Measurements from ENCODE around the gene GTPBP1.

Gene GTPBP1

DNA sequence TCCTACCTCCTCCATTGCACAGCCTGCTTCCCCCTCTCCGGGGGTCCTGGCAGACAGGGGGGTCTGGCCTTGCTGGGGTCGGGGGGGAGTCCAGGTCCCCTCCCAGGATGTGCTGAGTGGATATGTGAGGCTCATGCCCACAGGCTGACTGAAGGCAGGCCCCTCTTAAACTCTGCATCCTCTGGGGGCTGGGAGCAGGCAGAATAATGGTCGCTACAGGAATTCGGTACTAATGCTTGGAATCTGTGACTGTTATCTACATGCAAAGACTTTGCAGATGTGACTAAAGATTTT lies 51.7 kb downstream of the GTPBP1 start:
- no peak overlapping the region for H2BK5ac ChIP-seq (ENCODE audit: low read length)
- H3K23ac ChIP-seq (ENCODE audit: low read depth, low read length, poor library complexity), result no peak overlapping the region
- H3K79me1 ChIP-seq (ENCODE audit: low read depth, low read length), result peaks cover 2% of the 10 kb centered on the region
- H3K27ac ChIP-seq (replicated peaks; ENCODE audit: low read length), result no peak overlapping the region
- no peak overlapping the region for H2AFZ ChIP-seq (ENCODE audit: low read length)
- DNase-seq (ENCODE audit: low spot score), result no peak
- peak overlapping the region; percentile 25 for H3K14ac ChIP-seq (ENCODE audit: low read length)
- peaks cover under 1 to 11% of the 10 kb centered on the region in 2 donors for H3K36me3 ChIP-seq (replicated peaks in 1 of 2; ENCODE audit: control insufficient read depth in 2 of 2, insufficient read depth in 2 of 2, low read length in 2 of 2)
- H3K18ac ChIP-seq (ENCODE audit: low read length), result no peak overlapping the region
- H3K4me2 ChIP-seq (ENCODE audit: insufficient read depth, low read length, poor library complexity, severe bottlenecking), result no peak overlapping the region
- peaks cover 0 to 7% (median 2%) of the 10 kb centered on the region in 3 experiments for H3K27me3 ChIP-seq (ENCODE audit: control insufficient read depth in 3 of 3, insufficient read depth in 3 of 3, low read depth in 1 of 3, low read length in 3 of 3)
- H4K8ac ChIP-seq (ENCODE audit: low read depth, low read length), result no peak overlapping the region
- no peak overlapping the region for H2BK120ac ChIP-seq (ENCODE audit: low read depth, low read length)
- H3K9me3 ChIP-seq (replicated peaks in 1 of 2; ENCODE audit: control insufficient read depth in 2 of 2, insufficient read depth in 1 of 2, low read depth in 1 of 2, low read length in 2 of 2), result peaks cover 0 to 2% of the 10 kb centered on the region in 2 donors
- peaks cover 7 to 14% of the 10 kb centered on the region in 2 donors for H3K4me1 ChIP-seq (ENCODE audit: control insufficient read depth in 2 of 2, insufficient read depth in 1 of 2, low read depth in 1 of 2, low read length in 2 of 2)
- no peak overlapping the region for H3K4me3 ChIP-seq (ENCODE audit: low read length in 2 of 2)
- H2BK15ac ChIP-seq (ENCODE audit: low read length), result no peak overlapping the region
- no peak overlapping the region for H3K4ac ChIP-seq (ENCODE audit: low read length)
- WGBS, 2 donors (ENCODE audit: extremely low coverage in 2 of 2, insufficient read length in 2 of 2, insufficient replicate concordance in 1 of 2), result no CpG with 5 or more reads among the region's 4 CpGs
- H3K9ac ChIP-seq (ENCODE audit: low read depth, low read length, poor library complexity), result no peak overlapping the region
- H2AK5ac ChIP-seq (ENCODE audit: low read depth, low read length), result peak overlapping the region; percentile 27
- no peak overlapping the region for H2BK12ac ChIP-seq (ENCODE audit: low read length)
- no peak overlapping the region for H4K91ac ChIP-seq (ENCODE audit: low read depth, low read length, poor library complexity)

DNA sequence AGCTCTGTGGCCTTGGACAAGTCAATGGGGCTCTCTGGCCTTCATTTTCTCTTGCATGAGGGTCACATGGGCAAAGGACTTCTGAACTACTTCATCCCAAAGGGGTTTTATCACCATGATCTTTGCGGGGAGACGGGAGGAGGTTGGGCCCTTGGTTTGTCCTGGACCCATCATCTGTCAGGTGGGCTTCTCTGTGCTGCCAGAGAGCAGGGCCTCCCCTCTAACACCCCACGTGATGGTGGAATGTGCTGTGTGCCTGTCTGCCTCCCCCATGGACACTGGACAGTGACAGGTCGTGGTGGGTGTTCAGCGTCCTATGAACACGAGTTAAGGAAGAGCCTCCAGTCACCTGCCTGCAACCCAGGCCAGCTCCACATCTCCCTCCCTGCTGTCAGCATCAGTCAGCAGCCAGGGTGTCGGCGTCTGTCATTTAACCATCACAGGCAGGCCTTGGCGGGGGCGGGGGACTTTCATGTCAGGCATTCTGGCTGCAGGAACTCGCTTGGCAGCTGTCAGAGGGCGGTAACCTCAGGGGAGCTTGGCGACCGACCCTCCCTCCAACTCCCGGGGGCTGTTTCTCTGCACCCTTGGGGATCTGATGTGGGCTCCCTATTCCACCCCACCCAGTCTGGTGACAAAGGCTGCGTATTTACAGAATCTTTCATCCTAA lies 52.7 kb downstream of the GTPBP1 start:
- H3K14ac ChIP-seq (ENCODE audit: low read length), result no peak overlapping the region
- H2BK120ac ChIP-seq (ENCODE audit: low read depth, low read length), result no peak overlapping the region
- H3K9me3 ChIP-seq (replicated peaks in 1 of 2; ENCODE audit: control insufficient read depth in 2 of 2, insufficient read depth in 1 of 2, low read depth in 1 of 2, low read length in 2 of 2), result peaks cover 0 to 2% of the 10 kb centered on the region in 2 donors
- no peak overlapping the region for H3K9ac ChIP-seq (ENCODE audit: low read depth, low read length, poor library complexity)
- peak overlapping the region; percentile 22 for H2AK5ac ChIP-seq (ENCODE audit: low read depth, low read length)
- DNase-seq (ENCODE audit: low spot score), result no peak
- H3K4me2 ChIP-seq (ENCODE audit: insufficient read depth, low read length, poor library complexity, severe bottlenecking), result no peak overlapping the region
- H2BK12ac ChIP-seq (ENCODE audit: low read length), result no peak overlapping the region
- H2BK15ac ChIP-seq (ENCODE audit: low read length), result no peak overlapping the region
- peaks cover 9 to 20% of the 10 kb centered on the region in 2 donors for H3K4me1 ChIP-seq (ENCODE audit: control insufficient read depth in 2 of 2, insufficient read depth in 1 of 2, low read depth in 1 of 2, low read length in 2 of 2)
- H3K36me3 ChIP-seq (replicated peaks in 1 of 2; ENCODE audit: control insufficient read depth in 2 of 2, insufficient read depth in 2 of 2, low read length in 2 of 2), result peaks cover 0 to 4% of the 10 kb centered on the region in 2 donors
- no peak overlapping the region for H2AFZ ChIP-seq (ENCODE audit: low read length)
- H2BK5ac ChIP-seq (ENCODE audit: low read length), result no peak overlapping the region
- no peak overlapping the region for H3K27ac ChIP-seq (replicated peaks; ENCODE audit: low read length)
- H3K4ac ChIP-seq (ENCODE audit: low read length), result no peak overlapping the region
- no peak overlapping the region for H3K4me3 ChIP-seq (ENCODE audit: low read length in 2 of 2)
- H4K8ac ChIP-seq (ENCODE audit: low read depth, low read length), result no peak overlapping the region
- H3K27me3 ChIP-seq (ENCODE audit: control insufficient read depth in 3 of 3, insufficient read depth in 3 of 3, low read depth in 1 of 3, low read length in 3 of 3), result peaks cover 0 to 7% (median 2%) of the 10 kb centered on the region in 3 experiments
- H3K18ac ChIP-seq (ENCODE audit: low read length), result no peak overlapping the region
- no CpG with 5 or more reads among the region's 16 CpGs for WGBS, 2 donors (ENCODE audit: extremely low coverage in 2 of 2, insufficient read length in 2 of 2, insufficient replicate concordance in 1 of 2)
- no peak overlapping the region for H4K91ac ChIP-seq (ENCODE audit: low read depth, low read length, poor library complexity)
- peaks cover 2% of the 10 kb centered on the region for H3K79me1 ChIP-seq (ENCODE audit: low read depth, low read length)
- H3K23ac ChIP-seq (ENCODE audit: low read depth, low read length, poor library complexity), result peak overlapping the region; percentile 14

- H2BK12ac ChIP-seq (ENCODE audit: low read length), result no peak overlapping the region
- H3K4me2 ChIP-seq (ENCODE audit: insufficient read depth, low read length, poor library complexity, severe bottlenecking), result no peak overlapping the region
- no peak overlapping the region for H3K27ac ChIP-seq (replicated peaks; ENCODE audit: low read length)
- no peak overlapping the region for H4K8ac ChIP-seq (ENCODE audit: low read depth, low read length)
- H2BK15ac ChIP-seq (ENCODE audit: low read length), result no peak overlapping the region
- no CpG with 5 or more reads among the region's 7 CpGs for WGBS, 2 donors (ENCODE audit: extremely low coverage in 2 of 2, insufficient read length in 2 of 2, insufficient replicate concordance in 1 of 2)
- H3K4me1 ChIP-seq (ENCODE audit: control insufficient read depth in 2 of 2, insufficient read depth in 1 of 2, low read depth in 1 of 2, low read length in 2 of 2), result peaks cover 9 to 18% of the 10 kb centered on the region in 2 donors
- H3K9ac ChIP-seq (ENCODE audit: low read depth, low read length, poor library complexity), result no peak overlapping the region
- H3K18ac ChIP-seq (ENCODE audit: low read length), result no peak overlapping the region
- H2BK5ac ChIP-seq (ENCODE audit: low read length), result no peak overlapping the region
- H3K9me3 ChIP-seq (replicated peaks in 1 of 2; ENCODE audit: control insufficient read depth in 2 of 2, insufficient read depth in 1 of 2, low read depth in 1 of 2, low read length in 2 of 2), result peaks cover 0 to 2% of the 10 kb centered on the region in 2 donors
- H4K91ac ChIP-seq (ENCODE audit: low read depth, low read length, poor library complexity), result no peak overlapping the region
- no peak overlapping the region for H2BK120ac ChIP-seq (ENCODE audit: low read depth, low read length)
- H3K79me1 ChIP-seq (ENCODE audit: low read depth, low read length), result peaks cover 2% of the 10 kb centered on the region
- H3K23ac ChIP-seq (ENCODE audit: low read depth, low read length, poor library complexity), result no peak overlapping the region
- no peak for DNase-seq (ENCODE audit: low spot score)
- H2AK5ac ChIP-seq (ENCODE audit: low read depth, low read length), result no peak overlapping the region
- peaks cover 0 to 7% (median 2%) of the 10 kb centered on the region in 3 experiments for H3K27me3 ChIP-seq (ENCODE audit: control insufficient read depth in 3 of 3, insufficient read depth in 3 of 3, low read depth in 1 of 3, low read length in 3 of 3)
- H3K36me3 ChIP-seq (replicated peaks in 1 of 2; ENCODE audit: control insufficient read depth in 2 of 2, insufficient read depth in 2 of 2, low read length in 2 of 2), result no peaks in the 10 kb centered on the region
- no peak overlapping the region for H3K4ac ChIP-seq (ENCODE audit: low read length)
- no peak overlapping the region for H3K14ac ChIP-seq (ENCODE audit: low read length)
- no peak overlapping the region for H3K4me3 ChIP-seq (ENCODE audit: low read length in 2 of 2)
- H2AFZ ChIP-seq (ENCODE audit: low read length), result no peak overlapping the region
Observed at GRCh38 chr22:38759005-38759404, 53.3 kb downstream of the GTPBP1 start.

DNA sequence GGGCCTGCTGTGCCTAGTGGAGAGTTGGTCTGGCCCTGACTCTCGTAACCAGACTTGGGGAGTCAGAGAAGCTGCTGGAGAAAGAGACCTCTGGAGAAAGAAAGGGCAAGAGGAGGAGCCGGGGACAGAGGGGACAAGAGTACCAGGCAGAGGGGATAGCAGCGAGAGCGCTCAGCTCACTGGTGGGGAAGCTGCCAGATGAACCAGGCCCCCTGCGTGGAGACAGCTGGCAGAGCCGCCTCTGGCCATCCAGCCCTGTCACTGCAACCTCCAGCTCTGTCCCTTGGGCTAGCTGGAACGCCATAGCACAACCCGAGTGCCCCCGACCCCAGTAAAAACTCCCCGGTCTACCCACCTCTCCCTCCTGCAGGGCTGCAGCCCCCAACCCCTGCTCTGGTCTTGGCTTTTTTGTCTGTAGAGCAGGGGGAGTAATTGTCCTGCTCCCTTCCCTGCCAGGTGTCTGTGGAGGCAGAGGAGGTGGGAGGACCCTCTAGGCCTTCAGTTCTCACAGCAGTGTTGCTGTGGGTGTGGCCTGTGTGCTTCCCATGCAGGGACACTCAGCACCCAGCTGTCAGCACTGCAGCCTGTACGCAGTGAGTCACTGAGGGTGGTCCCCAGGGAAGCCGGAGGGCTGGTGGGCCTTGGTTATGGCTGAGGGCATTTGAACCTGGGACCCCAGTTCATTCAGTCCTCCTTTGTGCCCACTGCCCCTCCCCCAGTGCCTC lies 54.9 kb downstream of the GTPBP1 start:
- Histone ChIP-seq H3K9me3 (replicated peaks in 1 of 2; ENCODE audit: control insufficient read depth in 2 of 2, insufficient read depth in 1 of 2, low read depth in 1 of 2, low read length in 2 of 2) (peaks cover 0 to 2% of the 10 kb centered on the region in 2 donors), H2BK120ac (ENCODE audit: low read depth, low read length) (no peak overlapping the region), H3K18ac (ENCODE audit: low read length) (peak overlapping the region; percentile 71), H3K79me1 (ENCODE audit: low read depth, low read length) (peaks cover 2% of the 10 kb centered on the region), H3K4ac (ENCODE audit: low read length) (no peak overlapping the region), H4K8ac (ENCODE audit: low read depth, low read length) (peak overlapping the region; percentile 84), H3K4me3 (ENCODE audit: low read length in 2 of 2) (no peak overlapping the region), H3K4me2 (ENCODE audit: insufficient read depth, low read length, poor library complexity, severe bottlenecking) (no peak overlapping the region), H3K36me3 (replicated peaks in 1 of 2; ENCODE audit: control insufficient read depth in 2 of 2, insufficient read depth in 2 of 2, low read length in 2 of 2) (no peaks in the 10 kb centered on the region), H3K27ac (replicated peaks; ENCODE audit: low read length) (no peak overlapping the region), H4K91ac (ENCODE audit: low read depth, low read length, poor library complexity) (peak overlapping the region; percentile 82), H3K27me3 (ENCODE audit: control insufficient read depth in 3 of 3, insufficient read depth in 3 of 3, low read depth in 1 of 3, low read length in 3 of 3) (peaks cover 0 to 7% (median 2%) of the 10 kb centered on the region in 3 experiments), H3K4me1 (ENCODE audit: control insufficient read depth in 2 of 2, insufficient read depth in 1 of 2, low read depth in 1 of 2, low read length in 2 of 2) (peaks cover 7 to 15% of the 10 kb centered on the region in 2 donors), H2BK5ac (ENCODE audit: low read length) (no peak overlapping the region), H3K9ac (ENCODE audit: low read depth, low read length, poor library complexity) (peak overlapping the region; percentile 13), H3K23ac (ENCODE audit: low read depth, low read length, poor library complexity) (no peak overlapping the region), H2BK12ac (ENCODE audit: low read length) (no peak overlapping the region), H2AFZ (ENCODE audit: low read length) (no peak overlapping the region), H2AK5ac (ENCODE audit: low read depth, low read length) (no peak overlapping the region), H2BK15ac (ENCODE audit: low read length) (peak overlapping the region; percentile 55), H3K14ac (ENCODE audit: low read length) (no peak overlapping the region)
- DNase-seq (ENCODE audit: low spot score), result no peak
- whole genome bisulfite sequencing, 2 donors (ENCODE audit: extremely low coverage in 2 of 2, insufficient read length in 2 of 2, insufficient replicate concordance in 1 of 2), result no CpG with 5 or more reads among the region's 12 CpGs
